Stimulated activated CD4-positive, alpha-beta T cell treated with anti-CD3 and anti-CD28 coated beads, Interleukin-12 subunit alpha, Interleukin-12 subunit beta, amount 100 ng/mL, for 48 hours (primary cell): ENCODE results near the gene CCBE1.
"Not testable (repeated sequence)": the region's sequence is repeated elsewhere in the genome, so short reads cannot be mapped to it uniquely, and the experiment has no call there.

Experiments used
- DNase-seq, 3 donors: peaks; one replicate each; pipeline ENCODE4 v3.0.0-alpha.2; 2020; ENCODE audit warnings: low read depth in 2 of 3, low spot score in 1 of 3

CCBE1 gene

GRCh38 chr18:59657012-59657411 is 40.2 kb downstream of the CCBE1 start:
- DNase-seq: no peak

GRCh38 chr18:59656373-59656887 is 40.8 kb downstream of the CCBE1 start:
- DNase-seq: no peak

DNA sequence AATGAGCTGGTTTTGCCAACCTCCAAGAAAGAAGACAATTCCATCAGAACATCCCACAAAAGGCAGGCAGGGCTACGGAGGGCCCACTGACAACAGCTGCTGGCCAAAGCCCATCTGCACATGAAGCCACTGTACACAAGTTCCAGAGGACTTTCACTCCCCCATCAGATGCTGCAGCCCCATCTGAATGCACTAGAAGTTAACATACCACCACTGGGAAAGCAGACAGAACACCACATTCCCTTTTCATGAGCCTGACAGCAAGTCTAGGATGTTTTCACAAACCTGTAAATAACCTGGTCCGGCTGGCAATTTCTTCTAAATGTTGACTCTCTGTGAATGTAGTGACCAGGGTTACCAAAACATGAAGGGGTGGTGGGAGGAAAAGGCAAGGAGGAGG is 41.5 kb downstream of the CCBE1 start:
- DNase-seq: no peak

DNA sequence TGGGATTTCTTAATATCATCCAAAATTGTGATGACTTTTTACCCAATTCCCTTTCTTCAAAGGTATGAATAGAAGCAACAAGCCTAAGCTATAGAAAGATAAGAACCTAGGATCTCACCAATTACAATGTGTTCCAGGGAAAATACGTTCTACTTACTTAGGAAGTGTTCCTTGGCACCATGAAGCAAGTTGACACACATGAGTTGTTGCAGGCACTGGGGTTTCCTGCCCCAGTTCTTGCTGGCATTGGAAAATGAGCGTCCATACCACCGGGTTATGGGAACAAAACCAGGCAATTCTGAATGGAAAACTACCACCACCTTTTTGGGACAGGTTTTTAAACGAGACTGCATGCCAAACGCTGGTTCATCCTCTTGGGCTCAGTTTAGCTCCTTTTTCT is 46.2 kb downstream of the CCBE1 start:
- DNase-seq: no peak

- DNase-seq: no peak
These were observed 46.9 kb downstream of the CCBE1 start for GRCh38 chr18:59650266-59650820.

DNA sequence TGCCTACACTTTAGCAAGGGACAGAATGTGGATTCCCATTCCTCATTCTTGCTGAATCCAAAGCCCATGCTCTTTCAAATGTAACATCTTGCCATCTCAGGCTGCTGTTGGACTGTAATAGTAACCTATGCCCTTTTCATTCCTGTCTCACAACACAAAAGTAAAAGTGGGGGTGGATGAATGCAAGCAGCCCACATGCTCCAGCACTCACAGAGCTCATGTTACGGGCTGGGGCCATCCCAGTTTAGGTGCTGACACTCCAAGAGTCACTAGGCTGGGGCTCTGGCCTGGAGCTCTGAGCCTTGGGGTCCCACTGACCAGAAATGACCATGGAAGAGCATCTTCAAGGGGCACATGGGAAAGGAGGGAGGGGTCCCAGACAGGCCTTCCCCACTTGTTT is 47.6 kb downstream of the CCBE1 start:
- DNase-seq: no peak

DNA sequence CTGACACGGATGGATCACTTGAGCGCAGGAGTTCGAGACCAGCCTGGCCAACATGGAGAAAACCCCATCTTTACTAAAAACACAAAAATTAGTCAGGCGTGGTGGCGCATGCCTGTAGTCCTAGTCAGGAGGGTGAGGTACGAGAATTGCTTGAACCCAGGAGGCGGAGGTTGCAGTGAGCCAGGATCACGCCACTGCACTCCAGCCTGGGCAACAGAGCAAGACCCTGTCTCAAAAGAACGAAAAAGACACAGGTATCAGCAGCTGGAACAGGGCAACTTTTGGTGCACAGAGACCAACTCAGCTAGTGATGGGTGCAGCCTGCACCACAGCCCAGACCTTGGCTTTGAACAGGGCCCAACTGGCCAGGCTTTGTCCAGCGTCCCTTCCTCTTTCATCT is 48.8 kb downstream of the CCBE1 start:
- DNase-seq: not testable (repeated sequence)

- DNase-seq: no peak
These were observed 50.3 kb downstream of the CCBE1 start for GRCh38 chr18:59646963-59647307.

DNA sequence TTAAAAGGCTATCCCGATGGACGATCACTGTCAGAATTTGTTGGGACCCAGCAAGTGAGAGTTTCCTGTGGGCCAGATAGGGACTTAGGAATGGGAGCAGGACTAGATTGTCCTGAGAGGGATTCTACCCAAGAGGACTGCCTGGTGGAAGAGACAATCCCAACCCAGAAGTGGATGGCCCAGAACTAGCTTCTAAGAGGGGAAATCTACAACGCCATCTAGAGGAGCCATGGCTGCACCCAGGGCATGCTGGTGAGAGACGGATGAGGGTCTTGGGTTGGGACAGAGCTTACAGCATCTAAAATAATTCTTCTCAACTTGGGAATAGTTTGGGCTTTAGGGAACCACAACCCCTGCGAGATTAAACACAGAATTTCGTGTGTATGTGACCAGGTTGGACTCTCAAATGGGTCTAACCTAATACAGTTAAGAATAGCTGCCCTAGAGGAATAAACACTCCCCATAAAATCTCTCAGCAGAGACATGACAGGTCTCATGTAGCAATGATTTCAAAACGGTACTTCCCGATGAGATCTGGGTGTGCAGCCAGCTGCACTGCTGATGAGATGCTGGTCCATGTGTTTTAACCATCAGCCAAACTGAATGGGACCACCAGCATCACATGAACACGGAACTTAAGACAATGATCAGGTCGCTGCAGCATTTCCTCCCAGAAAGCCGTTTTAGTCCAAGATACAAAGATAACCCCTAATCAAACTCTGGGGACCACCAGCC is 50.8 kb downstream of the CCBE1 start:
- no peak for DNase-seq

- no peak for DNase-seq
These were observed 53.5 kb downstream of the CCBE1 start for GRCh38 chr18:59643740-59644139.

DNA sequence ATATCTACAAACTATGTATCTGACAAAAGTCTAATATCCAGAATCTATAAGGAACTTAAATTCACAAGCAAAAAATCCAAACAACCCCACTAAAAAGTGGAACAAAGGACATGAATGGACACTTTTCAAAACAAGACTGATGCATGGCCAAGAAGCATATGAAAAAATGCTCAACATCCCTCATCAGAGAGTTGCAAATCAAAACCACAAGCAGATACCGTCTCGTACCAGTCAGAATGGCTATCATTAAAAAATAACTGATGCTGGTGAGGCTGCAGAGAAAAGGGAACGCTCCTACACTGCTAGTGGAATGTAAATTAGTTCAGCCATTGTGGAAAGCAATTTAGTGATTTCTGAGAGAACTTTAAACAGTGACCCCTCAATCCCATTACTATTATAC is 56.5 kb downstream of the CCBE1 start:
- no peak for DNase-seq

- no peak for DNase-seq
These were observed 57.4 kb downstream of the CCBE1 start for GRCh38 chr18:59639821-59640220.

GRCh38 chr18:59639136-59639535 is 58.1 kb downstream of the CCBE1 start:
- no peak for DNase-seq

DNA sequence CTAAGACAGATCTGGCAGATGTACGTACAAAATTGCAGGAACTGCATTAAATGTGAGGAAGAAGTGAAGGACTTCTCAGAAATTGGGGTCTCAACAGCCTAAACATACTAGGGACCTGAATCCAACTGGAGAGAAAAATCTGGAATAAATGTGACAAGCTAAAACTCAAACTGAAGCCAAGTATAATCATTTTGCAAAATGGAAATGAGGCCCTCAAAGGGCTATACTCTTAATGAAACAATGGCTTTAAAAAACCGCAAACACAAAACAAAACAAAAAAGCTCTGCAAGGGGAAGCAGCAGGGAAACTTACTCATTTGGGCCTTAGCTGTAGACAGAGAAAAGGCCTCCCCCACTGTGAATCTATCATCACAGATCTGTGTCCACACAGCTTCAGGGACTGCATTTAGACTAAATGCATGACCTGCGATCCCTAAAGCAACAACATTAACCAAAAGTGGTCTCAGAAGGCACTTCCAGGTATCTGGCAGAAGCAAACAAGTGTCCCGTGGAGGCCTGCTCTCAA is 63.2 kb downstream of the CCBE1 start:
- no peak for DNase-seq

- no peak for DNase-seq
These were observed 63.9 kb downstream of the CCBE1 start for GRCh38 chr18:59633317-59633716.

DNA sequence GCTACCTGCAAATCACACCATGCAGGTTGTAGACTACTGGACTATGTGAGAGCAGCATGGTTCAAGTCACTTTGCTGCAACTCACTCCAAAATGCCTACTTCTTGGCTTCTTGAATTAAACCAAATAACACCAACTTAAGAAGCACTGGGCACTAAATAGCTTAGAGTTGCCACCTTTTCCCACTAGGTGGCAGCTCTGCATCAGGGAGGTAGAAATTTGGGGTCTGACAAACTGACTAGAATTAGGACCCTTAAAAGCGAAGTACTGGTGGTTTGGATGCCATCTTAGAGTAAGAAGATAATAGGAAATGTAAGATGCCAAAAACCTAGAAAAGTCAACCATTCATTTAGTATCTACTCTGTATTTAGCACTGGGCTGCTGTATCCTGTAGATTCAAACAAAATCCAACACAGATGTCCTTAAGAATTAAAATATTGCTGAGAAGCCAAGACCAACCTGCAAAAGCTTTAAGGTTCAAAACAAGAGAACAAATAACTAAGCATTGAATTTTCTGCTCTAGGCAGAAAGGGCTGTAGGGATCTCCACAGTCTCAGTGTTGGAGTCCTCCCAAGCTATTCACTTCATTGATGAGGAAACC is 65.5 kb downstream of the CCBE1 start:
- no peak for DNase-seq

DNA sequence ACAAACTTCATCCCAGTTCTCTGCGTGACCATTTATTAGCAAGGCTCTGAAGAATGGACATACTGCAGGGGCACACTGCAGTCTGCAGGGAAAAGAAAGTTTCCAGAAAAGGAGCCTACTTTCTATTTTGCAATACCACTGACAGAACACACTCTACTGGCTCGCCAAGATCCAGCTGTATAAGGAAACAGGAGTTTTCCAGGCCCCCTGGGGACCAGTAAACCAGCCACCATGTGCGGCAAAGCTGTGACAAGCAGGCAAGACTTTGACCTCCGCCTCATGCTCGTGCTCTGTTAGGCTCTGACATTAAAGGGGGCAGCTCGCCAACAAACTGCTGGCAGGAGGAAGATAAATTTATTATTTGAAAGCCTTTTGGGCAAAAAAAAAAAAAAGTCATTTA is 67.3 kb downstream of the CCBE1 start:
- DNase-seq: no peak

- DNase-seq: no peak
These were observed 68.2 kb downstream of the CCBE1 start for GRCh38 chr18:59628995-59629394.

DNA sequence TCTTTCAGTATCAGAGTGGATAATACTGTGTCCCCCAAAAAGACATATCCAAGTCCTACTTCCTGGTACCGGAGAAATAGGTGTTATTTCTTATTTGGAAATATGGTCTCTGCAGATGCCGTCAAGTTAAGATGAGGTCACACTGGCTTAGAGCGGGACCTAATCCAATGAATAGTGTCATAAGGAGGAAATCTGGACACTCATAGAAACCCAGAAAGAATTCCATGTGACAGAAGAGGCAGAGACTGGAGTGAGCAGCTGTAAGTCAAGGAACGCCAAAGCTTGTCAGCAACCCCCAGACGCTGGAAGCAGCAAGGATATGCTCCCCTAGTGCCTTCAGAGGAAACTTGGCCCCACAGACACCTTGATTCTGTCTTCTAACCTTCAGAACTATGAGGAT is 69.8 kb downstream of the CCBE1 start:
- DNase-seq: no peak

- no peak for DNase-seq
These were observed 72.9 kb downstream of the CCBE1 start for GRCh38 chr18:59624369-59624765.

GRCh38 chr18:59623456-59624368 is 73.5 kb downstream of the CCBE1 start:
- DNase-seq: no peak
